Pancreas (tissue), 10 donors: ENCODE results near the gene TPM1. TPM values are rescaled to one million over a fixed set of nuclear protein-coding genes. Genes with fewer than 3 reads are reported as not detected.
"Not testable (repeated sequence)": the region's sequence is repeated elsewhere in the genome, so short reads cannot be mapped to it uniquely, and the experiment has no call there.

Experiments used
- ATAC-seq, 4 donors: fragments of 200-7000 bp; cut with Tn5 transposase; one replicate each; pipeline versions ENCODE4 v1.8.0 to v1.9.1; 2020; ENCODE audit warnings: mild to moderate bottlenecking in 4 of 4, moderate library complexity in 4 of 4
- DNase-seq, 6 donors: peaks; one replicate each; pipeline ENCODE4 v3.0.0-alpha.2; 2020
- FAIRE-seq: peaks from 2 replicates; lab custom pipeline; 2012; peaks lifted over from hg19 to GRCh38; lab: Jason Lieb, UNC
- H3K27ac ChIP-seq, 4 donors: fragments of 200-600 bp; sonication (generic); 1 replicate in 3 of 4; 2 replicates in 1 of 4; pipeline versions ENCODE4 v1.5.0 to v1.8.0; 2020
- H3K27me3 ChIP-seq, 4 donors: fragments of 200-600 bp; one replicate each; pipeline ENCODE4 v1.8.0; 2021
- H3K36me3 ChIP-seq, 3 donors: fragments of 200-600 bp; sonication (generic) in 1 of 3; one replicate each; pipeline versions ENCODE4 v1.5.0 to v1.8.0; 2020 to 2021
- H3K4me1 ChIP-seq, 3 donors: fragments of 200-600 bp; one replicate each; pipeline ENCODE4 v1.8.0; 2021
- H3K4me3 ChIP-seq, 4 donors: fragments of 200-600 bp; sonication (generic) in 2 of 4; one replicate each; pipeline versions ENCODE4 v1.5.0 to v1.8.0; 2020 to 2021
- H3K9me3 ChIP-seq, 4 donors: fragments of 200-600 bp; one replicate each; pipeline ENCODE4 v1.8.0; 2021
- CTCF ChIP-seq, 4 donors: fragments of 200-600 bp; sonication (generic) in 3 of 4; IDR thresholded peaks; one replicate each; pipeline versions ENCODE4 v1.5.0 to v1.8.0; 2021; ENCODE audit warnings: antibody characterized with exemption in 4 of 4
- WGBS, 2 donors: extraction: QIAGEN DNeasy Blood & Tissue Kit; methylation state at CpG; one replicate each; pipeline ENCODE4 v1.1.7; 2013; 5-methylcytosine and 5-hydroxymethylcytosine counted together
- intact Hi-C, 3 donors: fragments of 100-400 bp; cut with DNase I; formaldehyde crosslinking; loops; one replicate each; pipeline versions ENCODE4 v1.11.1 to v1.14.2; 2022
- polyA plus RNA-seq, 2 donors: library from polyadenylated mRNA; stranded (reverse); fragments of 200-250 nt; gene quantifications; one replicate each; pipeline ENCODE4 v1.2.3, GENCODE V29; 2013
- total RNA-seq, 6 donors: library from RNA; stranded (reverse); fragmentation: NEBNext Ultra II Directional in 4 of 6; extraction: Animal tissue kit (Norgen Biotek cat#: 25700) in 4 of 6; gene quantifications; one replicate each; pipeline versions ENCODE4 v1.2.1 to v1.2.4, GENCODE V29; 2021 to 2023
- donor health status: healthy with polysubstance abuse.
- donor health status: DM: no; HTN: no; CAD: no; lungs with moderate emphysema.
- donor health status: DM: no; HTN: no; CAD: no.
- donor health status: control.
- donor health status: control.
- donor health status: Bipolar disorder and iron deficiency.
- donor health status: DM: yes; HTN: yes; CAD: no.
- donor health status: DM: no; HTN: no; CAD: no.
- donor health status: DM: no; HTN: no; CAD: no.
- donor health status: DM: yes; HTN: yes; CAD: no.

The TPM1 gene
- total RNA-seq (100 to 1,000 TPM; 114 to 359 (median 249) TPM), polyA plus RNA-seq (100 to 1,000 TPM; 304 to 482 TPM)

GRCh38 chr15:63041974-63042876, at the start of gene TPM1:
Gene TPM1, plus strand, starts transcription at chr15:63042747. Its CDS starts 83 bp downstream, at chr15:63042830.
- intact Hi-C loops, result loop anchor here in 1 of 3 donors (10.0 kb wide), 1 partner anchor 137 kb away; no protein-coding TSS in a partner anchor
- peak within 1 kb of the TSS; percentile 24 to 99 (median 69) for H3K4me3 ChIP-seq
- TF ChIP-seq CTCF (IDR thresholded peaks at IDR 0.05), result no peak
- ATAC-seq (peak; percentile 71 to 83 (median 83)), DNase-seq (peak; percentile 72 to 90 (median 86)), FAIRE-seq (no peak)
- H3K27me3 ChIP-seq, result no peaks in the 10 kb centered on the region
- peak within 1 kb of the TSS; percentile 57 to 93 (median 81) for H3K27ac ChIP-seq
- H3K4me1 ChIP-seq, result peaks cover 0 to 15% (median 5%) of the 10 kb centered on the region in 3 donors
- no peaks in the 10 kb centered on the region for H3K36me3 ChIP-seq
- no peaks in the 10 kb centered on the region for H3K9me3 ChIP-seq
- WGBS, 2 donors, result 4 to 10% methylated on average over 77 to 84 of the region's 84 CpGs

GRCh38 chr15:62993066-62993465, 49.5 kb upstream of the TPM1 start:
- Histone ChIP-seq H3K27me3 (no peaks in the 10 kb centered on the region), H3K9me3 (no peaks in the 10 kb centered on the region), H3K27ac (no peak overlapping the region), H3K4me3 (no peak overlapping the region), H3K36me3 (no peaks in the 10 kb centered on the region), H3K4me1 (peaks cover 0 to 3% (median 0%) of the 10 kb centered on the region in 3 donors)
- ATAC-seq (no peak), DNase-seq (no peak), FAIRE-seq (no peak)
- 93 to 94% methylated on average over 7 of the region's 7 CpGs for WGBS, 2 donors
- intact Hi-C loops, result no loop called here
- TF ChIP-seq CTCF (IDR thresholded peaks at IDR 0.05), result no peak

- H3K4me1 ChIP-seq, H3K4me3 ChIP-seq, H3K27me3 ChIP-seq, FAIRE-seq, DNase-seq, H3K27ac ChIP-seq, H3K36me3 ChIP-seq, intact Hi-C loops, H3K9me3 ChIP-seq: not testable (repeated sequence)
- WGBS, 2 donors, result 85 to 87% methylated on average over 4 of the region's 4 CpGs
- peak in 1 of 4 donors; percentile 10 for ATAC-seq
Measured at GRCh38 chr15:62993632-62994031, 48.9 kb upstream of the TPM1 start.

- DNase-seq, result no peak
- no peak for FAIRE-seq
- Histone ChIP-seq H3K9me3 (no peaks in the 10 kb centered on the region), H3K4me1 (peaks cover 0 to 9% (median 5%) of the 10 kb centered on the region in 3 donors), H3K27ac (no peak overlapping the region), H3K4me3 (no peak overlapping the region), H3K27me3 (no peaks in the 10 kb centered on the region), H3K36me3 (no peaks in the 10 kb centered on the region)
- no peak for TF ChIP-seq CTCF (IDR thresholded peaks at IDR 0.05)
- WGBS, 2 donors, result 91% methylated on average over 4 of the region's 4 CpGs
- peak in 1 of 4 donors; percentile 11 for ATAC-seq
- intact Hi-C loops, result no loop called here
Measured at GRCh38 chr15:62994439-62994838, 48.1 kb upstream of the TPM1 start.

GRCh38 chr15:62994975-62995681, 47.4 kb upstream of the TPM1 start:
- ATAC-seq (peak; percentile 42 to 70 (median 60)), FAIRE-seq (no peak), DNase-seq (peak in 1 of 6 donors; percentile 26)
- Histone ChIP-seq H3K27me3 (no peaks in the 10 kb centered on the region), H3K27ac (no peak overlapping the region), H3K9me3 (no peaks in the 10 kb centered on the region), H3K4me1 (peaks cover 0 to 10% (median 5%) of the 10 kb centered on the region in 3 donors), H3K36me3 (no peaks in the 10 kb centered on the region), H3K4me3 (no peak overlapping the region)
- intact Hi-C loops, result no loop called here
- WGBS, 2 donors, result 62 to 65% methylated on average over 3 of the region's 3 CpGs
- TF ChIP-seq CTCF (IDR thresholded peaks at IDR 0.05), result no peak
